Urinary bladder (tissue), 4 donors: ENCODE results near the gene PBX1. TPM values are rescaled to one million over a fixed set of nuclear protein-coding genes. Genes with fewer than 3 reads are reported as not detected.

ENCODE experiments used
- DNase-seq: peaks from one replicate; pipeline ENCODE4 v3.0.0-alpha.2; 2015; ENCODE audit errors: extremely low spot score
- H3K27ac ChIP-seq: one replicate; pipeline ENCODE4 v1.5.1; 2013; ENCODE audit warnings: low read depth, mild to moderate bottlenecking, moderate library complexity
- H3K36me3 ChIP-seq: one replicate; pipeline ENCODE4 v1.6.1; 2013; ENCODE audit warnings: mild to moderate bottlenecking, moderate library complexity; ENCODE audit not compliant: insufficient read depth
- H3K4me1 ChIP-seq: one replicate; pipeline ENCODE4 v1.6.1; 2013; ENCODE audit warnings: mild to moderate bottlenecking, moderate library complexity; ENCODE audit not compliant: insufficient read depth
- H3K4me3 ChIP-seq: one replicate; pipeline ENCODE4 v1.5.1; 2013; ENCODE audit warnings: low read depth, low read length
- WGBS: extraction: QIAGEN DNeasy Blood & Tissue Kit; methylation state at CpG from one replicate; pipeline ENCODE4 v1.1.7; 2013; 5-methylcytosine and 5-hydroxymethylcytosine counted together
- polyA plus RNA-seq: library from polyadenylated mRNA; stranded (reverse); fragments of 200-250 nt; gene quantifications from one replicate; pipeline ENCODE4 v1.2.3, GENCODE V29; 2013
- total RNA-seq: library from RNA; depleted of rRNA; stranded (reverse); fragments of >200 nt; gene quantifications from one replicate; pipeline ENCODE4 v1.2.3, GENCODE V29; 2014
- donor health status: healthy with polysubstance abuse.
- donor health status: healthy.

Gene PBX1
- total and polyA plus RNA-seq, 2 donors = 67.8 to 241 TPM

GRCh38 chr1:164692420-164692819, 133.4 kb downstream of the PBX1 start:
- Histone ChIP-seq H3K36me3 (no peaks in the 10 kb centered on the region), H3K4me1 (no peaks in the 10 kb centered on the region), H3K4me3 (no peak overlapping the region), H3K27ac (no peak overlapping the region)
- DNase-seq = no peak
- WGBS = 92% methylated on average over 2 of the region's 2 CpGs

- no peaks in the 10 kb centered on the region for H3K36me3 ChIP-seq
- no peak overlapping the region for H3K4me3 ChIP-seq
- H3K4me1 ChIP-seq = no peaks in the 10 kb centered on the region
- WGBS = 87% methylated on average over 4 of the region's 4 CpGs
- H3K27ac ChIP-seq = no peak overlapping the region
- DNase-seq = no peak
Observed at GRCh38 chr1:164693564-164694359, 134.8 kb downstream of the PBX1 start.

GRCh38 chr1:164694505-164694904, 135.5 kb downstream of the PBX1 start:
- DNase-seq = no peak
- no peaks in the 10 kb centered on the region for H3K4me1 ChIP-seq
- WGBS = 91% methylated on average over 2 of the region's 2 CpGs
- no peak overlapping the region for H3K27ac ChIP-seq
- no peaks in the 10 kb centered on the region for H3K36me3 ChIP-seq
- no peak overlapping the region for H3K4me3 ChIP-seq

- H3K27ac ChIP-seq = no peak overlapping the region
- H3K4me1 ChIP-seq = no peaks in the 10 kb centered on the region
- H3K4me3 ChIP-seq = no peak overlapping the region
- 70% methylated on average over 5 of the region's 5 CpGs for WGBS
- no peaks in the 10 kb centered on the region for H3K36me3 ChIP-seq
- no peak for DNase-seq
Observed at GRCh38 chr1:164695956-164696665, 137.1 kb downstream of the PBX1 start.

GRCh38 chr1:164699815-164700491, 141.0 kb downstream of the PBX1 start:
- Histone ChIP-seq H3K4me3 (no peak overlapping the region), H3K27ac (no peak overlapping the region), H3K36me3 (no peaks in the 10 kb centered on the region), H3K4me1 (no peaks in the 10 kb centered on the region)
- 56% methylated on average over 17 of the region's 17 CpGs for WGBS
- no peak for DNase-seq

GRCh38 chr1:164700683-164701082, 141.7 kb downstream of the PBX1 start:
- Histone ChIP-seq H3K36me3 (no peaks in the 10 kb centered on the region), H3K27ac (no peak overlapping the region), H3K4me3 (no peak overlapping the region), H3K4me1 (no peaks in the 10 kb centered on the region)
- no peak for DNase-seq
- 75% methylated on average over 2 of the region's 2 CpGs for WGBS

- 69% methylated on average over 2 of the region's 2 CpGs for WGBS
- DNase-seq = no peak
- H3K27ac ChIP-seq = no peak overlapping the region
- H3K4me1 ChIP-seq = no peaks in the 10 kb centered on the region
- no peak overlapping the region for H3K4me3 ChIP-seq
- no peaks in the 10 kb centered on the region for H3K36me3 ChIP-seq
Observed at GRCh38 chr1:164701189-164701761, 142.3 kb downstream of the PBX1 start.

- DNase-seq = no peak
- H3K4me3 ChIP-seq = no peak overlapping the region
- H3K36me3 ChIP-seq = no peaks in the 10 kb centered on the region
- no peaks in the 10 kb centered on the region for H3K4me1 ChIP-seq
- no peak overlapping the region for H3K27ac ChIP-seq
- 96% methylated on average over 1 of the region's 1 CpG for WGBS
Observed at GRCh38 chr1:164702216-164702615, 143.2 kb downstream of the PBX1 start.

- H3K27ac ChIP-seq = no peak overlapping the region
- H3K4me3 ChIP-seq = no peak overlapping the region
- DNase-seq = no peak
- WGBS = 77% methylated on average over 2 of the region's 2 CpGs
- no peaks in the 10 kb centered on the region for H3K4me1 ChIP-seq
- no peaks in the 10 kb centered on the region for H3K36me3 ChIP-seq
Observed at GRCh38 chr1:164702664-164703063, 143.7 kb downstream of the PBX1 start.

GRCh38 chr1:164703463-164703862, 144.5 kb downstream of the PBX1 start:
- DNase-seq = no peak
- H3K27ac ChIP-seq = no peak overlapping the region

GRCh38 chr1:164703960-164704411, 145.0 kb downstream of the PBX1 start:
- peaks cover 2% of the 10 kb centered on the region for H3K4me1 ChIP-seq
- DNase-seq = no peak
- no peaks in the 10 kb centered on the region for H3K36me3 ChIP-seq
- H3K4me3 ChIP-seq = no peak overlapping the region
- whole genome bisulfite sequencing = 62% methylated on average over 1 of the region's 1 CpG
- H3K27ac ChIP-seq = no peak overlapping the region

More at GRCh38 chr1:164703463-164703862, 144.5 kb downstream of the PBX1 start:
- H3K4me3 ChIP-seq = no peak overlapping the region
- H3K36me3 ChIP-seq = no peaks in the 10 kb centered on the region
- no peaks in the 10 kb centered on the region for H3K4me1 ChIP-seq
- 65% methylated on average over 7 of the region's 7 CpGs for WGBS

GRCh38 chr1:164704954-164705353, 146.0 kb downstream of the PBX1 start:
- Histone ChIP-seq H3K36me3 (no peaks in the 10 kb centered on the region), H3K4me1 (peaks cover 2% of the 10 kb centered on the region), H3K4me3 (no peak overlapping the region), H3K27ac (no peak overlapping the region)
- 65% methylated on average over 1 of the region's 1 CpG for WGBS
- no peak for DNase-seq

GRCh38 chr1:164706606-164706987, 147.6 kb downstream of the PBX1 start:
- DNase-seq = no peak
- Histone ChIP-seq H3K4me1 (peaks cover 2% of the 10 kb centered on the region), H3K27ac (peak overlapping the region; percentile 74), H3K36me3 (no peaks in the 10 kb centered on the region), H3K4me3 (no peak overlapping the region)
